H1 (cell line): Measurements from ENCODE around the gene RTP2. TPM values are rescaled to one million over a fixed set of nuclear protein-coding genes. Genes with fewer than 3 reads are reported as not detected.

ENCODE experiments used
- CTCF ChIA-PET: fragments of 300-600 bp; sonication (Branson Sonifier 250); formaldehyde crosslinking; loops from one replicate; lab custom pipeline; 2021; ENCODE audit not compliant: partially characterized antibody; lab: Charles Lee
- POLR2A ChIA-PET: fragments of 300-600 bp; sonication (Branson Sonifier 250); formaldehyde crosslinking; loops from one replicate; lab custom pipeline; 2021; ENCODE audit warnings: inconsistent platforms; ENCODE audit not compliant: partially characterized antibody; lab: Charles Lee
- DNase-seq, 2 experiments: peaks; one replicate each; pipeline versions ENCODE4 v3.0.0 to v3.0.0-alpha.2; 2010 to 2022; ENCODE audit warnings: low spot score in 2 of 2, low read depth in 1 of 2, mixed read lengths in 1 of 2
- FAIRE-seq: peaks from 2 replicates; lab custom pipeline; 2011; peaks lifted over from hg19 to GRCh38; lab: Jason Lieb, UNC
- H2AFZ ChIP-seq: 2 replicates; pipeline ENCODE4 v1.8.1; 2012; ENCODE audit warnings: low read length, inconsistent platforms
- H2AK5ac ChIP-seq: 2 replicates; pipeline ENCODE4 v1.6.1; 2013; ENCODE audit warnings: low read depth, low read length
- H2BK120ac ChIP-seq: replicated peaks from 2 replicates; pipeline ENCODE3; 2013; ENCODE audit warnings: low read depth, low read length, inconsistent platforms
- H2BK12ac ChIP-seq: 2 replicates; pipeline ENCODE4 v1.6.1; 2013; ENCODE audit warnings: low read depth, low read length
- H2BK15ac ChIP-seq: 2 replicates; pipeline ENCODE4 v1.6.1; 2013; ENCODE audit warnings: low read length
- H2BK20ac ChIP-seq: 2 replicates; pipeline ENCODE4 v1.6.1; 2013; ENCODE audit warnings: low read length
- H2BK5ac ChIP-seq: 2 replicates; pipeline ENCODE4 v1.6.1; 2013; ENCODE audit warnings: low read depth, low read length
- H3K14ac ChIP-seq: 2 replicates; pipeline ENCODE4 v1.6.1; 2013; ENCODE audit warnings: inconsistent platforms; ENCODE audit not compliant: insufficient read length
- H3K18ac ChIP-seq: 2 replicates; pipeline ENCODE4 v1.6.1; 2013; ENCODE audit warnings: low read length; ENCODE audit errors: extremely low read depth
- H3K23ac ChIP-seq: 2 replicates; pipeline ENCODE4 v1.6.1; 2013; ENCODE audit warnings: inconsistent platforms; ENCODE audit not compliant: insufficient read length
- H3K23me2 ChIP-seq: 2 replicates; pipeline ENCODE4 v1.6.1; 2013; ENCODE audit warnings: low read depth, low read length
- H3K27ac ChIP-seq: 2 replicates; pipeline ENCODE4 v1.6.1; 2011; ENCODE audit warnings: low read depth, low read length, inconsistent platforms
- H3K27me3 ChIP-seq, 4 experiments: replicated peaks in 1 of 4; 1 replicate in 1 of 4; 2 replicates in 3 of 4; pipeline versions ENCODE4 v1.6.1 to v1.8.1; 2011 to 2013; ENCODE audit warnings: low read length in 3 of 4, mild to moderate bottlenecking in 3 of 4, inconsistent platforms in 2 of 4, mixed read lengths in 2 of 4, moderate library complexity in 1 of 4; ENCODE audit not compliant: control insufficient read depth in 3 of 4, insufficient read depth in 3 of 4; ENCODE audit errors: extremely low read depth in 1 of 4
- H3K36me3 ChIP-seq, 4 experiments: 2 replicates each; pipeline versions ENCODE4 v1.6.1 to v1.8.1; 2011 to 2013; ENCODE audit warnings: mild to moderate bottlenecking in 4 of 4, low read length in 3 of 4, moderate library complexity in 2 of 4, control low read depth in 1 of 4, inconsistent platforms in 1 of 4; ENCODE audit not compliant: insufficient read depth in 4 of 4, control insufficient read depth in 2 of 4
- H3K4ac ChIP-seq: replicated peaks from 2 replicates; pipeline ENCODE3; 2013; ENCODE audit warnings: low read length, low read depth, mixed read lengths, inconsistent platforms; ENCODE audit not compliant: insufficient read length
- H3K4me1 ChIP-seq, 4 experiments: replicated peaks in 1 of 4; 1 replicate in 1 of 4; 2 replicates in 3 of 4; pipeline versions ENCODE4 v1.6.1 to v1.8.1; 2011 to 2013; ENCODE audit warnings: low read length in 3 of 4, inconsistent platforms in 2 of 4, mixed read lengths in 1 of 4; ENCODE audit not compliant: insufficient read depth in 4 of 4, control insufficient read depth in 3 of 4
- H3K4me2 ChIP-seq, 2 experiments: 2 replicates each; pipeline versions ENCODE4 v1.6.1 to v1.8.1; 2011 to 2013; ENCODE audit warnings: low read depth in 2 of 2, low read length in 2 of 2, control low read depth in 1 of 2, inconsistent platforms in 1 of 2, mild to moderate bottlenecking in 1 of 2; ENCODE audit not compliant: insufficient read depth in 1 of 2
- H3K4me3 ChIP-seq, 4 experiments: fragments of 200-600, 300-600 bp in 1 of 4; sonication (generic), shearing (Covaris generic), sonication (Bioruptor Twin) in 1 of 4; 2 replicates each; pipeline versions ENCODE4 v1.5.1 to v1.8.1; 2011 to 2016; ENCODE audit warnings: low read length in 4 of 4, low read depth in 3 of 4, control low read depth in 2 of 4, inconsistent platforms in 2 of 4, mild to moderate bottlenecking in 2 of 4, mixed read lengths in 1 of 4, moderate library complexity in 1 of 4; ENCODE audit not compliant: insufficient read depth in 2 of 4; ENCODE audit errors: extremely low read depth in 1 of 4
- H3K56ac ChIP-seq: replicated peaks from 2 replicates; pipeline ENCODE3; 2013; ENCODE audit warnings: low read depth, mild to moderate bottlenecking, mixed read lengths, low read length, inconsistent platforms; ENCODE audit not compliant: insufficient read length
- H3K79me1 ChIP-seq: 2 replicates; pipeline ENCODE4 v1.6.1; 2013; ENCODE audit warnings: low read depth, low read length, control low read depth
- H3K79me2 ChIP-seq, 2 experiments: 2 replicates each; pipeline versions ENCODE4 v1.6.1 to v1.8.1; 2012 to 2013; ENCODE audit warnings: low read length in 2 of 2, mild to moderate bottlenecking in 2 of 2, inconsistent platforms in 1 of 2; ENCODE audit not compliant: insufficient read depth in 2 of 2, control insufficient read depth in 1 of 2
- H3K9ac ChIP-seq, 4 experiments: replicated peaks in 1 of 4; 1 replicate in 1 of 4; 2 replicates in 3 of 4; pipeline versions ENCODE4 v1.6.1 to v1.8.1; 2011 to 2013; ENCODE audit warnings: low read depth in 3 of 4, low read length in 3 of 4, control low read depth in 2 of 4, mild to moderate bottlenecking in 2 of 4, moderate library complexity in 2 of 4, inconsistent platforms in 1 of 4; ENCODE audit errors: extremely low read depth in 1 of 4
- H3K9me3 ChIP-seq, 2 experiments: 2 replicates each; pipeline versions ENCODE4 v1.6.1 to v1.8.1; 2012 to 2013; ENCODE audit warnings: mild to moderate bottlenecking in 2 of 2, moderate library complexity in 2 of 2, control low read depth in 1 of 2, inconsistent platforms in 1 of 2, low read depth in 1 of 2, low read length in 1 of 2, mixed read lengths in 1 of 2; ENCODE audit not compliant: insufficient read depth in 2 of 2
- H4K20me1 ChIP-seq, 2 experiments: replicated peaks in 1 of 2; 2 replicates each; pipeline versions ENCODE3 to v1.8.1; 2011 to 2013; ENCODE audit warnings: inconsistent platforms in 2 of 2, low read length in 2 of 2, mild to moderate bottlenecking in 1 of 2; ENCODE audit not compliant: insufficient read depth in 2 of 2, control insufficient read depth in 1 of 2
- H4K5ac ChIP-seq: 2 replicates; pipeline ENCODE4 v1.6.1; 2013; ENCODE audit warnings: low read length, low read depth, mixed read lengths, inconsistent platforms; ENCODE audit not compliant: insufficient read length
- H4K8ac ChIP-seq: 2 replicates; pipeline ENCODE4 v1.8.0; 2013; ENCODE audit warnings: mild to moderate bottlenecking, moderate library complexity, low read length, inconsistent platforms; ENCODE audit not compliant: insufficient read depth; ENCODE audit errors: extremely low read depth
- H4K91ac ChIP-seq: replicated peaks from 2 replicates; pipeline ENCODE3; 2013; ENCODE audit warnings: low read length, mixed read lengths, inconsistent platforms; ENCODE audit not compliant: insufficient read length
- BCL11A ChIP-seq, 2 experiments: IDR thresholded peaks; one replicate each; pipeline ENCODE4 v1.6.1; 2011; ENCODE audit warnings: low read depth in 2 of 2, low read length in 2 of 2, mild to moderate bottlenecking in 2 of 2
- CHD1 ChIP-seq: IDR thresholded peaks from 2 replicates; pipeline ENCODE4 v1.6.1; 2012; ENCODE audit warnings: low read depth, low read length, improper control_type of control experiment
- CHD2 ChIP-seq: IDR thresholded peaks from 2 replicates; pipeline ENCODE4 v1.6.1; 2012; ENCODE audit warnings: low read length, improper control_type of control experiment
- CREB1 ChIP-seq: IDR thresholded peaks from 2 replicates; pipeline ENCODE4 v1.6.1; 2012; ENCODE audit warnings: inconsistent platforms
- CTBP2 ChIP-seq: IDR thresholded peaks from 2 replicates; pipeline ENCODE4 v1.7.0; 2011; ENCODE audit warnings: borderline replicate concordance, mild to moderate bottlenecking, moderate library complexity, mixed read lengths, low read length; ENCODE audit not compliant: insufficient read depth, insufficient read length
- HDAC2 ChIP-seq, 2 experiments: fragments of 300-600 bp in 1 of 2; sonication (generic) in 1 of 2; IDR thresholded peaks; 2 replicates each; pipeline ENCODE4 v1.6.1; 2011 to 2012; ENCODE audit warnings: low read depth in 2 of 2, low read length in 2 of 2, mild to moderate bottlenecking in 2 of 2, moderate library complexity in 2 of 2, borderline replicate concordance in 1 of 2, inconsistent platforms in 1 of 2
- JUND ChIP-seq: IDR thresholded peaks from 2 replicates; pipeline ENCODE4 v1.6.1; 2011; ENCODE audit warnings: mild to moderate bottlenecking, improper control_type of control experiment, low read length
- KDM1A ChIP-seq: fragments of 200-600, 300-600 bp; sonication (generic); IDR thresholded peaks from 2 replicates; pipeline ENCODE4 v1.7.1; 2016; ENCODE audit warnings: mild to moderate bottlenecking, low read length, borderline replicate concordance
- RAD21 ChIP-seq, 2 experiments: IDR thresholded peaks in 1 of 2; conservative IDR thresholded peaks in 1 of 2; 2 replicates each; pipeline ENCODE4 v1.6.1; 2011; ENCODE audit warnings: low read depth in 2 of 2, low read length in 2 of 2, improper control_type of control experiment in 1 of 2, inconsistent platforms in 1 of 2, mild to moderate bottlenecking in 1 of 2, moderate library complexity in 1 of 2
- RFX5 ChIP-seq: IDR thresholded peaks from 2 replicates; pipeline ENCODE4 v1.6.1; 2011; ENCODE audit warnings: low read depth, low read length, improper control_type of control experiment, borderline replicate concordance
- SIN3A ChIP-seq, 2 experiments: IDR thresholded peaks in 1 of 2; conservative IDR thresholded peaks in 1 of 2; 2 replicates each; pipeline ENCODE4 v1.6.1; 2011 to 2012; ENCODE audit warnings: low read length in 2 of 2, improper control_type of control experiment in 1 of 2, low read depth in 1 of 2, mild to moderate bottlenecking in 1 of 2
- SRF ChIP-seq: IDR thresholded peaks from 2 replicates; pipeline ENCODE4 v1.6.1; 2011; ENCODE audit warnings: mild to moderate bottlenecking, low read depth, low read length, moderate library complexity
- TAF1 ChIP-seq: IDR thresholded peaks from 2 replicates; pipeline ENCODE4 v1.6.1; 2011; ENCODE audit warnings: mild to moderate bottlenecking, low read depth, low read length
- TCF12 ChIP-seq: IDR thresholded peaks from 2 replicates; pipeline ENCODE4 v1.6.1; 2011; ENCODE audit warnings: low read depth, mild to moderate bottlenecking, low read length
- WGBS, 2 experiments: shearing (Covaris generic) in 1 of 2; methylation state at CpG; one replicate each; pipeline versions ENCODE4 v1.1.6 to v1.1.7; 2013 to 2015; ENCODE audit warnings: low lambda C conversion rate in 2 of 2, mixed read lengths in 2 of 2, inconsistent platforms in 1 of 2, low coverage in 1 of 2, missing lambda C conversion rate in 1 of 2; ENCODE audit not compliant: insufficient replicate concordance in 2 of 2, insufficient coverage in 1 of 2, insufficient read length in 1 of 2; ENCODE audit errors: extremely low coverage in 1 of 2, missing lambda C conversion rate in 1 of 2; 5-methylcytosine and 5-hydroxymethylcytosine counted together
- polyA plus RNA-seq, 7 experiments: library from polyadenylated mRNA; depleted of rRNA in 3 of 7; stranded (reverse) in 5 of 7; unstranded in 2 of 7; fragments of >200 nt in 5 of 7; fragments of 200-250 nt in 2 of 7; gene quantifications; 1 replicate in 5 of 7; 2 replicates in 1 of 7; 4 replicates in 1 of 7; pipeline versions ENCODE4 v1.2.1 to v1.2.3, GENCODE V29; 2011 to 2013; ENCODE audit warnings: missing spikeins in 2 of 7, mixed read lengths in 2 of 7
- total RNA-seq: library from RNA; stranded (reverse); fragmentation: NEBNext Ultra II Directional; extraction: Animal tissue kit (Norgen Biotek cat#: 25700); gene quantifications from 2 replicates; pipeline ENCODE4 v1.2.1, GENCODE V29; 2021

The RTP2 gene
- total and polyA plus RNA-seq, 2 of the 8 experiments (the other 6 are each of a cell fraction or from before 2014, with no cell fraction given): not detected

DNA sequence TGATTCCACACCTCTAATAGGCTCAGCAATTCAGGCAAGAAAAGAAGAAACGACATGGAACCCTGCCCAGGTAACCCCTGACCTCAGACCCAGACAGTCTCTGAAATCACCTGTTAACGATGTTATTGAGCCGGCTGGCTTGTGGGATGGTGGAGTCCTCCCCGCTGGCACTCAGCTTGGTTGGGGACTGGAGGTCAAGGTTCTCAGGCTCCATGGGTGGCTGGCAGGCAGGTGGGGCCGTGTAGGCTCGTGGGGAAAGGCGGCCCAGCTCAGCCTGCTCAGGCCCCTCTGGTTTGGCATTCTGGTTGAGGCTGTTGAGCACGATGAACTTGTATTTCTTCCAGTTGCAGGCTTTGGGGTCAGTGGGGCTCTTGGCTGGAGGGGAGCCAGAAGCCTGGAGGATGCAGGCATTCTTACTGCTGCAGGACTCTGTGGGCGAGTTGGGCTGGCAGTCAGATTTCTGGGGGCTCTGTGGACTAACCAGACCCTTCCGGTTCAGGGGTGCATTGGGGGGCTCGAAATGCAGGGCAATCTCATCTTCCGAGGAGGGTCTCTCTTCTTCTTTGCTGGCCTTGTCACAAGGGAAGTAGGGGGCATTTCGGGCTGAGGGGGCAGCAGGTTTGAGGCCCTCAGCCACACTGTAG, 26.7 kb upstream of the RTP2 start:
- Histone ChIP-seq H3K36me3 (peaks cover 9 to 67% (median 47%) of the 10 kb centered on the region in 4 experiments; a peak in 7 of 8 replicates), H3K9me3 (no peaks in the 10 kb centered on the region), H3K14ac (no peak overlapping the region), H3K27me3 (no peaks in the 10 kb centered on the region), H2AK5ac (no peak overlapping the region), H3K4me1 (no peaks in the 10 kb centered on the region), H3K23ac (no peak overlapping the region), H4K8ac (no peak overlapping the region), H3K79me2 (no peaks in the 10 kb centered on the region), H2BK5ac (no peak overlapping the region), H3K4me3 (no peak overlapping the region), H2BK120ac (no peak overlapping the region), H4K20me1 (no peaks in the 10 kb centered on the region), H3K18ac (no peak overlapping the region), H2BK20ac (no peak overlapping the region), H3K23me2 (no peaks in the 10 kb centered on the region), H2BK12ac (no peak overlapping the region), H3K56ac (no peak overlapping the region), H3K9ac (no peak overlapping the region), H3K4ac (no peak overlapping the region), H3K27ac (no peak overlapping the region), H3K79me1 (no peaks in the 10 kb centered on the region), H4K5ac (no peak overlapping the region), H2BK15ac (no peak overlapping the region), H4K91ac (no peak overlapping the region), H3K4me2 (no peak overlapping the region), H2AFZ (no peak overlapping the region)
- DNase-seq (no peak), FAIRE-seq (no peak)
- ChIA-PET CTCF (no interaction called here), POLR2A (no interaction called here)
- whole genome bisulfite sequencing, 2 experiments: 88% methylated on average over 13 of the region's 13 CpGs; no CpG with 5 or more reads in 1 of the 2 experiments
- TF ChIP-seq RAD21 (IDR thresholded peaks at IDR 0.05 in 1 of 2, conservative IDR thresholded peaks at IDR 0.05 in 1 of 2; ENCODE audit: low read depth in 2 of 2, low read length in 2 of 2): no peak
- TF ChIP-seq CREB1: no peak
- no peak for TF ChIP-seq KDM1A
- TF ChIP-seq TCF12: no peak
- TF ChIP-seq HDAC2 (IDR thresholded peaks at IDR 0.05; ENCODE audit: borderline replicate concordance in 1 of 2, low read depth in 2 of 2, low read length in 2 of 2): no peak
- no peak for TF ChIP-seq BCL11A (IDR thresholded peaks at IDR 0.05; ENCODE audit: low read depth in 2 of 2, low read length in 2 of 2)
- TF ChIP-seq JUND: no peak
- TF ChIP-seq CHD2: no peak
- TF ChIP-seq RFX5: no peak
- TF ChIP-seq CHD1: no peak
- TF ChIP-seq SIN3A (conservative IDR thresholded peaks at IDR 0.05 in 1 of 2, IDR thresholded peaks at IDR 0.05 in 1 of 2; ENCODE audit: low read depth in 1 of 2, low read length in 2 of 2): no peak
- no peak for TF ChIP-seq CTBP2
- TF ChIP-seq TAF1: no peak
- no peak for TF ChIP-seq SRF
